ENCODE data around the gene DGKB. TPM values are rescaled to one million over a fixed set of nuclear protein-coding genes. Genes with fewer than 3 reads are reported as not detected.

DGKB gene
- total RNA-seq, 1 experiment from 2014 or later, result not detected

- no peak for DNase-seq (ENCODE audit: unreplicated experiment)
- Mint-ChIP-seq H3K4me1 (ENCODE audit: insufficient read depth, unreplicated experiment) (no peaks in the 10 kb centered on the region), H3K9me3 (ENCODE audit: unreplicated experiment) (no peaks in the 10 kb centered on the region), H3K36me3 (ENCODE audit: insufficient read depth, unreplicated experiment) (no peaks in the 10 kb centered on the region), H3K4me3 (ENCODE audit: unreplicated experiment) (no peak overlapping the region), H3K27ac (ENCODE audit: low read depth, unreplicated experiment) (no peak overlapping the region), H3K27me3 (ENCODE audit: insufficient read depth, unreplicated experiment) (peaks cover 60% of the 10 kb centered on the region)
- BruUV-seq (replicated peaks), result no TSS peak
- intact Hi-C loops (cut with micrococcal nuclease), result no loop called here
- TF ChIP-seq CTCF (IDR thresholded peaks at IDR 0.05; ENCODE audit: unreplicated experiment), result no peak
- ChIA-PET CTCF (interaction anchor here (0.6 to 1.4 kb wide), 4 partner anchors 149 to 1355 kb away, joined by 3 to 4 read pairs (median 3); no protein-coding TSS in a partner anchor), POLR2A (interaction anchor here (0.6 kb wide), 1 partner anchor 105 kb away, joined by 3 read pairs; no protein-coding TSS in a partner anchor)
These were observed 296.4 kb downstream of the DGKB start for GRCh38 chr7:14606101-14606500.

DNA sequence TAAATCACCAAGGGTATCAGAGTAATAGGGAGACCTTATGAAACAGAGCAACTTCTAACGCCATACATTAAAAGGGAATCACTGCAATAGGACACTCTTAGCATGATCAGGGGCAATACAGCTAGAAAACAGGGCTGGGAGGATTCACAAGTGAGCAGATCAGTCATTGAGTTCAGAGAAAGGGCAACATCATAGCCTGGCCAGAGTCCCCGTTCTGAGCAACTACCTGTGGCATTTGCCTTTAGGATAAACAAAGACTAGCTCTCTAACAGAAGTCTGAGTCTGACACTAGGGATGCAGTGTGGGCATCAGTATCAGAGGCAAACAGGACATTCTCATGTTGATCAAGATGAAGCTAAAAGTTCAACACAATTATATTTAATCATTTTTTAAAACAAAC is 297.9 kb downstream of the DGKB start:
- no peak for TF ChIP-seq CTCF (IDR thresholded peaks at IDR 0.05; ENCODE audit: unreplicated experiment)
- ChIA-PET POLR2A (no interaction called here), CTCF (no interaction called here)
- Mint-ChIP-seq H3K9me3 (ENCODE audit: unreplicated experiment) (no peaks in the 10 kb centered on the region), H3K4me1 (ENCODE audit: insufficient read depth, unreplicated experiment) (no peaks in the 10 kb centered on the region), H3K27me3 (ENCODE audit: insufficient read depth, unreplicated experiment) (peaks cover 45% of the 10 kb centered on the region), H3K4me3 (ENCODE audit: unreplicated experiment) (no peak overlapping the region), H3K27ac (ENCODE audit: low read depth, unreplicated experiment) (no peak overlapping the region), H3K36me3 (ENCODE audit: insufficient read depth, unreplicated experiment) (no peaks in the 10 kb centered on the region)
- no TSS peak for BruUV-seq (replicated peaks)
- intact Hi-C loops (cut with micrococcal nuclease), result no loop called here
- DNase-seq (ENCODE audit: unreplicated experiment), result peak; percentile 5

DNA sequence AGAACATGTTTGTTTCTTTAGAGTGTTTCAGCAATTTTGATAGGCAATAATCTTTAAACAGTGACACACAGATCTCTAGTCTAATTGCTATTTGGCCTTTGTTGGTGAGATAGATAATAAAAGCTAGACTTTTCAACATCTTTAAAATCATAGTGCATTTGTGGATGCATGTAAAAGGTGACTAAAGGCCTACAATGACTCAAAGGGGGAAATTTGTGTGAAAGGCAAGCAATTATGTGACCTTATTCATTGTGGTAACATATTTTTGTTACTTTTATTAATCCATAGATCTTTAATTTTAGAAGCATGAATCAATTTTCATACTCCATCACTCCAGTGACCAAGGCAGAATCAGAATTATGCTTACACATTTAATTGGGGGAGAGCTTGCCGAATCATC is 299.7 kb downstream of the DGKB start:
- BruUV-seq (replicated peaks), result no TSS peak
- Mint-ChIP-seq H3K4me1 (ENCODE audit: insufficient read depth, unreplicated experiment) (no peaks in the 10 kb centered on the region), H3K36me3 (ENCODE audit: insufficient read depth, unreplicated experiment) (no peaks in the 10 kb centered on the region), H3K4me3 (ENCODE audit: unreplicated experiment) (no peak overlapping the region), H3K9me3 (ENCODE audit: unreplicated experiment) (no peaks in the 10 kb centered on the region), H3K27me3 (ENCODE audit: insufficient read depth, unreplicated experiment) (peaks cover 35% of the 10 kb centered on the region), H3K27ac (ENCODE audit: low read depth, unreplicated experiment) (no peak overlapping the region)
- POLR2A ChIA-PET, result interaction anchor here (0.6 kb wide), 1 partner anchor 21 kb away, joined by 3 read pairs; no protein-coding TSS in a partner anchor
- TF ChIP-seq CTCF (IDR thresholded peaks at IDR 0.05; ENCODE audit: unreplicated experiment), result no peak
- CTCF ChIA-PET, result no interaction called here
- intact Hi-C loops (cut with micrococcal nuclease), result no loop called here
- DNase-seq (ENCODE audit: unreplicated experiment), result no peak

- BruUV-seq (replicated peaks), result no TSS peak
- intact Hi-C loops (cut with micrococcal nuclease), result no loop called here
- ChIA-PET CTCF (no interaction called here), POLR2A (no interaction called here)
- DNase-seq (ENCODE audit: unreplicated experiment), result no peak
- Mint-ChIP-seq H3K27me3 (ENCODE audit: insufficient read depth, unreplicated experiment) (peaks cover 31% of the 10 kb centered on the region), H3K4me3 (ENCODE audit: unreplicated experiment) (no peak overlapping the region), H3K27ac (ENCODE audit: low read depth, unreplicated experiment) (no peak overlapping the region), H3K36me3 (ENCODE audit: insufficient read depth, unreplicated experiment) (no peaks in the 10 kb centered on the region), H3K9me3 (ENCODE audit: unreplicated experiment) (no peaks in the 10 kb centered on the region), H3K4me1 (ENCODE audit: insufficient read depth, unreplicated experiment) (no peaks in the 10 kb centered on the region)
- no peak for TF ChIP-seq CTCF (IDR thresholded peaks at IDR 0.05; ENCODE audit: unreplicated experiment)
These were observed 301.7 kb downstream of the DGKB start for GRCh38 chr7:14600766-14601367.

Measured in MCF 10A (cell line).